HepG2 (cell line): ENCODE measurements around the gene PDZD2.
"Not testable (repeated sequence)": the region's sequence is repeated elsewhere in the genome, so short reads cannot be mapped to it uniquely, and the experiment has no call there.

Experiments used
- ATF2 ChIP-seq: sonication (generic); formaldehyde crosslinking; IDR thresholded peaks from 2 replicates; pipeline ENCODE4 v1.4.0; 2020; ENCODE audit warnings: missing genetic modification reagents
- CEBPZ ChIP-seq: IDR thresholded peaks from 2 replicates; pipeline ENCODE4 v1.6.1; 2012; ENCODE audit warnings: low read length, improper control_type of control experiment
- FOSL2 ChIP-seq: sonication (generic); formaldehyde crosslinking; IDR thresholded peaks from 2 replicates; pipeline ENCODE4 v1.4.0; 2020; ENCODE audit warnings: missing genetic modification reagents
- NFATC3 ChIP-seq: sonication (generic); formaldehyde crosslinking; IDR thresholded peaks from 2 replicates; pipeline ENCODE4 v1.5.1; 2020; ENCODE audit warnings: mild to moderate bottlenecking, missing genetic modification reagents
- NFE2 ChIP-seq: sonication (generic); formaldehyde crosslinking; IDR thresholded peaks from 2 replicates; pipeline ENCODE4 v1.4.0; 2020; ENCODE audit warnings: missing genetic modification reagents
- SNAI1 ChIP-seq: sonication (generic); formaldehyde crosslinking; IDR thresholded peaks from 2 replicates; pipeline ENCODE4 v1.5.0; 2020; ENCODE audit warnings: mild to moderate bottlenecking, missing genetic modification reagents, borderline replicate concordance
- SOX13 ChIP-seq, 3 experiments: fragments of 450-650 bp in 1 of 3; sonication (generic) in 1 of 3; formaldehyde crosslinking in 1 of 3; IDR thresholded peaks in 2 of 3; conservative IDR thresholded peaks in 1 of 3; 2 replicates each; pipeline versions ENCODE4 v1.5.0 to v1.6.1; 2016 to 2020; ENCODE audit warnings: antibody characterized with exemption in 1 of 3, mild to moderate bottlenecking in 1 of 3, missing compliant biosample characterization in 1 of 3, missing genetic modification reagents in 1 of 3, moderate library complexity in 1 of 3
- ZNF329 ChIP-seq: sonication (generic); formaldehyde crosslinking; IDR thresholded peaks from 2 replicates; pipeline ENCODE4 v1.9.0; 2021; ENCODE audit warnings: low read depth, mild to moderate bottlenecking, missing genetic modification reagents
- ZNF510 ChIP-seq: sonication (generic); formaldehyde crosslinking; IDR thresholded peaks from 2 replicates; pipeline ENCODE4 v1.4.0; 2020; ENCODE audit warnings: low read depth, mild to moderate bottlenecking, missing genetic modification reagents
- ZNF550 ChIP-seq: sonication (generic); formaldehyde crosslinking; IDR thresholded peaks from 2 replicates; pipeline ENCODE4 v1.4.0; 2020; ENCODE audit warnings: mild to moderate bottlenecking, missing genetic modification reagents, borderline replicate concordance

- TF ChIP-seq FOSL2; CEBPZ; NFATC3 (CRISPR knock-in tag); ZNF510 (CRISPR knock-in tag); SOX13 (IDR thresholded peaks at IDR 0.05); SOX13 (CRISPR knock-in tag; conservative IDR thresholded peaks at IDR 0.05 in 1 of 2, IDR thresholded peaks at IDR 0.05 in 1 of 2); NFE2; SNAI1 (CRISPR knock-in tag); ZNF550; ATF2 (CRISPR knock-in tag); ZNF329 (CRISPR knock-in tag): not testable (repeated sequence)
These were observed 400.2 kb downstream of the PDZD2 start for GRCh38 chr5:32039133-32039532.
